HCT116 (cell line): ENCODE data around the gene ZFYVE1. TPM values are rescaled to one million over a fixed set of nuclear protein-coding genes. Genes with fewer than 3 reads are reported as not detected.

ENCODE experiments used
- ATAC-seq: fragments of 200-7000 bp; cut with Tn5 transposase; 2 replicates; pipeline ENCODE4 v1.9.1; 2020; ENCODE audit warnings: mild to moderate bottlenecking, moderate library complexity
- BruUV-seq: library from RNA; stranded (reverse); fragments of 400-500 nt; replicated peaks from 2 replicates; lab custom pipeline; 2021; lab: Mats Ljungman, UMichigan
- CTCF ChIA-PET: fragments of 300-600 bp; sonication (Branson Sonifier 250); formaldehyde crosslinking; loops from one replicate; lab custom pipeline; 2021; ENCODE audit warnings: antibody characterized with exemption; lab: Charles Lee
- POLR2A ChIA-PET: fragments of 300-600, 350-600 bp; sonication (Branson Sonifier 250); formaldehyde crosslinking; loops from one replicate; lab custom pipeline; 2021; ENCODE audit warnings: antibody characterized with exemption; lab: Charles Lee
- RAD21 ChIA-PET, 2 experiments: fragments of 300-600 bp; sonication (Branson Sonifier 250); formaldehyde crosslinking; loops; one replicate each; lab custom pipeline; 2023; ENCODE audit warnings: low total read pairs in 2 of 2; ENCODE audit not compliant: uncharacterized antibody in 2 of 2, unreplicated experiment in 2 of 2, low non-redundant PET in 1 of 2; lab: Charles Lee
- DNase-seq: peaks from one replicate; pipeline ENCODE4 v3.0.0-alpha.2; 2010; ENCODE audit warnings: low read depth, low spot score
- H2AFZ ChIP-seq: fragments of 200-600 bp; shearing (Covaris generic), sonication (generic); 2 replicates; pipeline ENCODE4 v1.6.1; 2017; ENCODE audit warnings: low read depth, mixed run types, mixed read lengths, antibody characterized with exemption, low read length; ENCODE audit not compliant: poor library complexity, severe bottlenecking
- H3K27ac ChIP-seq: 2 replicates; pipeline ENCODE4 v1.5.1; 2012; ENCODE audit warnings: low read depth, low read length
- H3K27me3 ChIP-seq: fragments of 200-600 bp; sonication (generic); 2 replicates; pipeline ENCODE4 v1.6.1; 2016; ENCODE audit warnings: mixed run types, low read length, mixed read lengths; ENCODE audit not compliant: insufficient read depth
- H3K36me3 ChIP-seq, 2 experiments: fragments of 200-500 bp in 1 of 2; fragments of 200-600 bp in 1 of 2; sonication (Bioruptor generic) in 1 of 2; sonication (generic) in 1 of 2; 2 replicates each; pipeline versions ENCODE4 v1.5.1 to v1.6.1; 2014 to 2016; ENCODE audit warnings: low read length in 2 of 2, inconsistent platforms in 1 of 2, mixed read lengths in 1 of 2, mixed run types in 1 of 2; ENCODE audit not compliant: insufficient read depth in 2 of 2, control insufficient read depth in 1 of 2
- H3K4me1 ChIP-seq, 2 experiments: fragments of 200-600 bp in 1 of 2; sonication (generic) in 1 of 2; 2 replicates each; pipeline versions ENCODE4 v1.5.1 to v1.6.1; 2012 to 2017; ENCODE audit warnings: low read length in 2 of 2, inconsistent platforms in 1 of 2, mild to moderate bottlenecking in 1 of 2, mixed read lengths in 1 of 2, mixed run types in 1 of 2, moderate library complexity in 1 of 2; ENCODE audit not compliant: insufficient read depth in 2 of 2, control insufficient read depth in 1 of 2
- H3K4me2 ChIP-seq: fragments of 200-600 bp; sonication (generic); 2 replicates; pipeline ENCODE4 v1.6.1; 2017; ENCODE audit warnings: mixed run types, low read length, mixed read lengths
- H3K4me3 ChIP-seq, 2 experiments: fragments of 200-600 bp in 1 of 2; sonication (generic) in 1 of 2; replicated peaks in 1 of 2; 2 replicates each; pipeline ENCODE4 v1.5.1; 2011 to 2016; ENCODE audit warnings: low read length in 2 of 2, control low read depth in 1 of 2, low read depth in 1 of 2, mild to moderate bottlenecking in 1 of 2, mixed read lengths in 1 of 2, mixed run types in 1 of 2
- H3K79me2 ChIP-seq: fragments of 200-600 bp; sonication (generic); 2 replicates; pipeline ENCODE4 v1.6.1; 2017; ENCODE audit warnings: mild to moderate bottlenecking, mixed run types, low read length, moderate library complexity, mixed read lengths; ENCODE audit not compliant: insufficient read depth
- H3K9ac ChIP-seq: fragments of 200-600 bp; sonication (generic); 2 replicates; pipeline ENCODE4 v1.6.1; 2016; ENCODE audit warnings: low read length, mixed read lengths
- H3K9me2 ChIP-seq: fragments of 200-600 bp; sonication (generic), shearing (Covaris generic); 2 replicates; pipeline ENCODE4 v1.6.1; 2017; ENCODE audit warnings: mixed run types, mild to moderate bottlenecking, moderate library complexity; ENCODE audit not compliant: insufficient read depth
- H3K9me3 ChIP-seq, 2 experiments: fragments of 200-500 bp in 1 of 2; fragments of 200-600 bp in 1 of 2; sonication (Bioruptor generic) in 1 of 2; sonication (generic) in 1 of 2; 2 replicates each; pipeline ENCODE4 v1.6.1; 2014 to 2017; ENCODE audit warnings: low read length in 2 of 2, mixed read lengths in 2 of 2, inconsistent platforms in 1 of 2, low read depth in 1 of 2, mild to moderate bottlenecking in 1 of 2, mixed run types in 1 of 2, moderate library complexity in 1 of 2; ENCODE audit not compliant: control insufficient read depth in 1 of 2, insufficient read depth in 1 of 2
- H4K20me1 ChIP-seq: fragments of 200-600 bp; sonication (generic), shearing (Covaris generic); 2 replicates; pipeline ENCODE4 v1.6.1; 2017; ENCODE audit warnings: mixed run types, mild to moderate bottlenecking, moderate library complexity; ENCODE audit not compliant: insufficient read depth
- CBX3 ChIP-seq: IDR thresholded peaks from 2 replicates; pipeline ENCODE4 v1.6.1; 2012; ENCODE audit warnings: low read depth
- CEBPB ChIP-seq: IDR thresholded peaks from 2 replicates; pipeline ENCODE4 v1.6.1; 2012; ENCODE audit warnings: low read depth
- EZH2 ChIP-seq: fragments of 200-600 bp; sonication (generic); IDR thresholded peaks from 2 replicates; pipeline ENCODE4 v1.6.1; 2017; ENCODE audit warnings: antibody characterized with exemption, mixed run types
- FOSL1 ChIP-seq: IDR thresholded peaks from 2 replicates; pipeline ENCODE4 v1.6.1; 2012; ENCODE audit warnings: low read depth
- POLR2AphosphoS5 ChIP-seq: IDR thresholded peaks from 2 replicates; pipeline ENCODE4 v1.6.1; 2011; ENCODE audit warnings: mild to moderate bottlenecking, low read depth, low read length, moderate library complexity
- RAD21 ChIP-seq: IDR thresholded peaks from 2 replicates; pipeline ENCODE4 v1.6.1; 2012; ENCODE audit warnings: low read depth, mild to moderate bottlenecking
- SP1 ChIP-seq: IDR thresholded peaks from 2 replicates; pipeline ENCODE4 v1.6.1; 2012; ENCODE audit warnings: low read depth
- TCF7L2 ChIP-seq: IDR thresholded peaks from 2 replicates; pipeline ENCODE4 v1.7.0; 2011; ENCODE audit warnings: borderline replicate concordance, inconsistent platforms; ENCODE audit not compliant: insufficient read depth, insufficient read length; ENCODE audit errors: extremely low read depth
- intact Hi-C: fragments of 100-400 bp; cut with micrococcal nuclease; formaldehyde crosslinking; loops from 2 replicates; pipeline ENCODE4 v1.10.0; 2022
- total RNA-seq: library from RNA; stranded (reverse); gene quantifications from one replicate; pipeline ENCODE4 v1.2.1, GENCODE V29; 2021; ENCODE audit not compliant: unreplicated experiment
- TF ChIP-seq, protein P1 (sequence below): IDR thresholded peaks from 2 replicates; pipeline ENCODE4 v1.6.1; 2012; ENCODE audit warnings: low read depth
- TF ChIP-seq, protein P2 (sequence below), 3 experiments: fragments of 200-600 bp in 1 of 3; sonication (generic) in 1 of 3; IDR thresholded peaks in 2 of 3; conservative IDR thresholded peaks in 1 of 3; 2 replicates each; pipeline ENCODE4 v1.5.1; 2012 to 2017; ENCODE audit warnings: low read depth in 2 of 3, low read length in 2 of 3, antibody characterized with exemption in 1 of 3, borderline replicate concordance in 1 of 3, control low read depth in 1 of 3, mild to moderate bottlenecking in 1 of 3, mixed read lengths in 1 of 3, mixed run types in 1 of 3, moderate library complexity in 1 of 3; ENCODE audit not compliant: insufficient read depth in 1 of 3
- TF ChIP-seq, protein P3 (sequence below): IDR thresholded peaks from 2 replicates; pipeline ENCODE4 v1.6.1; 2012

ZFYVE1 gene
- total RNA-seq, 1 experiment from 2014 or later: 7.7 TPM

DNA sequence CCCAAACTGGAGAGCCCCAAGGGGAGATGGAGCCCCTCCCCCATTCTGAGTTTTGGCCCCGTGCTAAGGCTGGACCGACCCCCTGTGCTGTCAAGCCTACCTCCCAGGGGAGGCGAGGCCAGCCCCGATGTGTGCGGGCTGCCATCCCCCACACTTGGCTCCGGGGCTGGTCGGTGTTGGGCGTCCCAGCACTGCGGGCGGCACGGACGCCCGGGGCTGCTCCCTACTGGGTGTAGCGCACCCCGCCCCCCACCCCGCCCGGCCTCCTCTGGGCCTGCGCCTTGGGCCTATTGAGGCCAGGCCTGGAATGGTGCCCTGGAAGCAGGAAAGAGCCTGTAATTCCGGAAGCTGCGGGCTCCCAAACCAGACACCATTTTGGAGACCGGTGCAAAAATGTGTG, 98.0 kb downstream of the ZFYVE1 start:
- H3K27me3 ChIP-seq: no peaks in the 10 kb centered on the region
- no peak overlapping the region for H3K27ac ChIP-seq
- BruUV-seq: no TSS peak
- peaks cover 58% of the 10 kb centered on the region for H3K79me2 ChIP-seq
- H3K9ac ChIP-seq: no peak overlapping the region
- ATAC-seq (no peak), DNase-seq (no peak)
- no peak overlapping the region for H2AFZ ChIP-seq
- no peaks in the 10 kb centered on the region for H3K36me3 ChIP-seq
- peaks cover 3 to 26% of the 10 kb centered on the region in 2 experiments; a peak in 3 of 4 replicates for H3K4me1 ChIP-seq
- no peak overlapping the region for H3K4me2 ChIP-seq
- intact Hi-C loops: no loop called here
- H3K9me3 ChIP-seq: no peaks in the 10 kb centered on the region
- H4K20me1 ChIP-seq: no peaks in the 10 kb centered on the region; the same call in 1 of the 2 replicates
- no peak overlapping the region for H3K4me3 ChIP-seq
- TF ChIP-seq, protein P1, sequence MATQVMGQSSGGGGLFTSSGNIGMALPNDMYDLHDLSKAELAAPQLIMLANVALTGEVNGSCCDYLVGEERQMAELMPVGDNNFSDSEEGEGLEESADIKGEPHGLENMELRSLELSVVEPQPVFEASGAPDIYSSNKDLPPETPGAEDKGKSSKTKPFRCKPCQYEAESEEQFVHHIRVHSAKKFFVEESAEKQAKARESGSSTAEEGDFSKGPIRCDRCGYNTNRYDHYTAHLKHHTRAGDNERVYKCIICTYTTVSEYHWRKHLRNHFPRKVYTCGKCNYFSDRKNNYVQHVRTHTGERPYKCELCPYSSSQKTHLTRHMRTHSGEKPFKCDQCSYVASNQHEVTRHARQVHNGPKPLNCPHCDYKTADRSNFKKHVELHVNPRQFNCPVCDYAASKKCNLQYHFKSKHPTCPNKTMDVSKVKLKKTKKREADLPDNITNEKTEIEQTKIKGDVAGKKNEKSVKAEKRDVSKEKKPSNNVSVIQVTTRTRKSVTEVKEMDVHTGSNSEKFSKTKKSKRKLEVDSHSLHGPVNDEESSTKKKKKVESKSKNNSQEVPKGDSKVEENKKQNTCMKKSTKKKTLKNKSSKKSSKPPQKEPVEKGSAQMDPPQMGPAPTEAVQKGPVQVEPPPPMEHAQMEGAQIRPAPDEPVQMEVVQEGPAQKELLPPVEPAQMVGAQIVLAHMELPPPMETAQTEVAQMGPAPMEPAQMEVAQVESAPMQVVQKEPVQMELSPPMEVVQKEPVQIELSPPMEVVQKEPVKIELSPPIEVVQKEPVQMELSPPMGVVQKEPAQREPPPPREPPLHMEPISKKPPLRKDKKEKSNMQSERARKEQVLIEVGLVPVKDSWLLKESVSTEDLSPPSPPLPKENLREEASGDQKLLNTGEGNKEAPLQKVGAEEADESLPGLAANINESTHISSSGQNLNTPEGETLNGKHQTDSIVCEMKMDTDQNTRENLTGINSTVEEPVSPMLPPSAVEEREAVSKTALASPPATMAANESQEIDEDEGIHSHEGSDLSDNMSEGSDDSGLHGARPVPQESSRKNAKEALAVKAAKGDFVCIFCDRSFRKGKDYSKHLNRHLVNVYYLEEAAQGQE: no peak
- TF ChIP-seq TCF7L2 (no peak), CEBPB (no peak), EZH2 (no peak), CBX3 (no peak), POLR2AphosphoS5 (no peak), RAD21 (no peak), FOSL1 (no peak), SP1 (no peak)
- TF ChIP-seq, protein P2, sequence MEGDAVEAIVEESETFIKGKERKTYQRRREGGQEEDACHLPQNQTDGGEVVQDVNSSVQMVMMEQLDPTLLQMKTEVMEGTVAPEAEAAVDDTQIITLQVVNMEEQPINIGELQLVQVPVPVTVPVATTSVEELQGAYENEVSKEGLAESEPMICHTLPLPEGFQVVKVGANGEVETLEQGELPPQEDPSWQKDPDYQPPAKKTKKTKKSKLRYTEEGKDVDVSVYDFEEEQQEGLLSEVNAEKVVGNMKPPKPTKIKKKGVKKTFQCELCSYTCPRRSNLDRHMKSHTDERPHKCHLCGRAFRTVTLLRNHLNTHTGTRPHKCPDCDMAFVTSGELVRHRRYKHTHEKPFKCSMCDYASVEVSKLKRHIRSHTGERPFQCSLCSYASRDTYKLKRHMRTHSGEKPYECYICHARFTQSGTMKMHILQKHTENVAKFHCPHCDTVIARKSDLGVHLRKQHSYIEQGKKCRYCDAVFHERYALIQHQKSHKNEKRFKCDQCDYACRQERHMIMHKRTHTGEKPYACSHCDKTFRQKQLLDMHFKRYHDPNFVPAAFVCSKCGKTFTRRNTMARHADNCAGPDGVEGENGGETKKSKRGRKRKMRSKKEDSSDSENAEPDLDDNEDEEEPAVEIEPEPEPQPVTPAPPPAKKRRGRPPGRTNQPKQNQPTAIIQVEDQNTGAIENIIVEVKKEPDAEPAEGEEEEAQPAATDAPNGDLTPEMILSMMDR (IDR thresholded peaks at IDR 0.05 in 2 of 3, conservative IDR thresholded peaks at IDR 0.05 in 1 of 3; ENCODE audit: borderline replicate concordance in 1 of 3, insufficient read depth in 1 of 3, low read depth in 2 of 3, low read length in 2 of 3): no peak
- TF ChIP-seq, protein P3, sequence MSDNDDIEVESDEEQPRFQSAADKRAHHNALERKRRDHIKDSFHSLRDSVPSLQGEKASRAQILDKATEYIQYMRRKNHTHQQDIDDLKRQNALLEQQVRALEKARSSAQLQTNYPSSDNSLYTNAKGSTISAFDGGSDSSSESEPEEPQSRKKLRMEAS: no peak
- no peaks in the 10 kb centered on the region for H3K9me2 ChIP-seq
- ChIA-PET POLR2A (no interaction called here), RAD21 (no interaction called here), CTCF (no interaction called here)
